GF-D8 (cell line): Measurements from ENCODE around the gene CFAP77.

Experiments used
- DNase-seq: peaks from one replicate; lab custom pipeline; 2025; lab: John Stamatoyannopoulos, UW

Gene CFAP77

GRCh38 chr9:132517815-132518550 is 108.0 kb downstream of the CFAP77 start:
- DNase-seq, result no peak

GRCh38 chr9:132518626-132519025 is 108.6 kb downstream of the CFAP77 start:
- DNase-seq, result no peak

- no peak for DNase-seq
Observed at GRCh38 chr9:132519033-132519432, 109.0 kb downstream of the CFAP77 start.

GRCh38 chr9:132520612-132521011 is 110.6 kb downstream of the CFAP77 start:
- DNase-seq, result no peak

GRCh38 chr9:132525308-132526023 is 115.5 kb downstream of the CFAP77 start:
- DNase-seq, result no peak

- no peak for DNase-seq
Observed at GRCh38 chr9:132531195-132531594, 121.2 kb downstream of the CFAP77 start.

- DNase-seq, result no peak
Observed at GRCh38 chr9:132531710-132532570, 121.9 kb downstream of the CFAP77 start.

GRCh38 chr9:132534832-132535231 is 124.8 kb downstream of the CFAP77 start:
- no peak for DNase-seq

- DNase-seq, result no peak
Observed at GRCh38 chr9:132536124-132536523, 126.1 kb downstream of the CFAP77 start.

- no peak for DNase-seq
Observed at GRCh38 chr9:132537352-132537751, 127.3 kb downstream of the CFAP77 start.

- DNase-seq, result no peak
Observed at GRCh38 chr9:132538071-132538470, 128.1 kb downstream of the CFAP77 start.

GRCh38 chr9:132539096-132539495 is 129.1 kb downstream of the CFAP77 start:
- no peak for DNase-seq

- no peak for DNase-seq
Observed at GRCh38 chr9:132541051-132541450, 131.0 kb downstream of the CFAP77 start.

- DNase-seq, result no peak
Observed at GRCh38 chr9:132541870-132542830, 132.1 kb downstream of the CFAP77 start.

- no peak for DNase-seq
Observed at GRCh38 chr9:132543251-132543650, 133.2 kb downstream of the CFAP77 start.

- no peak for DNase-seq
Observed at GRCh38 chr9:132543960-132544359, 133.9 kb downstream of the CFAP77 start.

GRCh38 chr9:132545578-132545977 is 135.6 kb downstream of the CFAP77 start:
- DNase-seq, result no peak

GRCh38 chr9:132546148-132547051 is 136.4 kb downstream of the CFAP77 start:
- DNase-seq, result no peak

- DNase-seq, result no peak
Observed at GRCh38 chr9:132547052-132547431, 137.0 kb downstream of the CFAP77 start.

- no peak for DNase-seq
Observed at GRCh38 chr9:132547436-132547835, 137.4 kb downstream of the CFAP77 start.
